CD4-positive, alpha-beta T cell treated with Interleukin-4 for 4 hours (primary cell): ENCODE results near the gene EFTUD2.
"Not testable (repeated sequence)": the region's sequence is repeated elsewhere in the genome, so short reads cannot be mapped to it uniquely, and the experiment has no call there.

Experiments
- DNase-seq: peaks from one replicate; pipeline ENCODE4 v3.0.0-alpha.2; 2020

Gene EFTUD2

GRCh38 chr17:44846206-44846605, 53.0 kb downstream of the EFTUD2 start:
- DNase-seq = no peak

- no peak for DNase-seq
These were observed 54.8 kb downstream of the EFTUD2 start for GRCh38 chr17:44844390-44844830.

GRCh38 chr17:44842748-44843147, 56.5 kb downstream of the EFTUD2 start:
- DNase-seq = no peak

- no peak for DNase-seq
These were observed 58.3 kb downstream of the EFTUD2 start for GRCh38 chr17:44840936-44841335.

- DNase-seq = no peak
These were observed 59.0 kb downstream of the EFTUD2 start for GRCh38 chr17:44840274-44840673.

- DNase-seq = no peak
These were observed 62.0 kb downstream of the EFTUD2 start for GRCh38 chr17:44837196-44837595.

GRCh38 chr17:44832805-44833204, 66.4 kb downstream of the EFTUD2 start:
- no peak for DNase-seq

GRCh38 chr17:44831371-44831770, 67.9 kb downstream of the EFTUD2 start:
- no peak for DNase-seq

GRCh38 chr17:44830359-44831288, 68.6 kb downstream of the EFTUD2 start:
- DNase-seq = no peak

GRCh38 chr17:44829523-44830358, 69.5 kb downstream of the EFTUD2 start, which contains the start of gene GJC1:
GJC1 (minus strand) TSS chr17:44830287; CDS start chr17:44805817, 24,470 bp downstream.
- DNase-seq = no peak

GRCh38 chr17:44828919-44829522, 70.2 kb downstream of the EFTUD2 start:
- DNase-seq = no peak

- no peak for DNase-seq
These were observed 71.4 kb downstream of the EFTUD2 start for GRCh38 chr17:44827863-44828262.

GRCh38 chr17:44826123-44826790, 73.0 kb downstream of the EFTUD2 start:
- no peak for DNase-seq

- not testable (repeated sequence) for DNase-seq
These were observed 74.0 kb downstream of the EFTUD2 start for GRCh38 chr17:44825236-44825635.

- DNase-seq = no peak
These were observed 78.5 kb downstream of the EFTUD2 start for GRCh38 chr17:44820631-44821212.

- DNase-seq = not testable (repeated sequence)
These were observed 80.7 kb downstream of the EFTUD2 start for GRCh38 chr17:44818508-44818907.

- no peak for DNase-seq
These were observed 87.0 kb downstream of the EFTUD2 start for GRCh38 chr17:44812263-44812662.

- DNase-seq = not testable (repeated sequence)
These were observed 90.4 kb downstream of the EFTUD2 start for GRCh38 chr17:44808656-44809388.

- DNase-seq = no peak
These were observed 91.1 kb downstream of the EFTUD2 start for GRCh38 chr17:44808156-44808555.

GRCh38 chr17:44807817-44808155, 91.5 kb downstream of the EFTUD2 start:
- no peak for DNase-seq

GRCh38 chr17:44807093-44807816, 92.0 kb downstream of the EFTUD2 start:
- DNase-seq = no peak
